Suppressor macrophage treated with lipopolysaccharide for 1 hour (primary cell): ENCODE data around the gene EMP2.
"Not testable (repeated sequence)": the region's sequence is repeated elsewhere in the genome, so short reads cannot be mapped to it uniquely, and the experiment has no call there.

Experiments
- DNase-seq, 3 donors: peaks; one replicate each; pipeline ENCODE4 v3.0.0-alpha.2; 2020 to 2022

Gene EMP2, protein sequence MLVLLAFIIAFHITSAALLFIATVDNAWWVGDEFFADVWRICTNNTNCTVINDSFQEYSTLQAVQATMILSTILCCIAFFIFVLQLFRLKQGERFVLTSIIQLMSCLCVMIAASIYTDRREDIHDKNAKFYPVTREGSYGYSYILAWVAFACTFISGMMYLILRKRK

DNA sequence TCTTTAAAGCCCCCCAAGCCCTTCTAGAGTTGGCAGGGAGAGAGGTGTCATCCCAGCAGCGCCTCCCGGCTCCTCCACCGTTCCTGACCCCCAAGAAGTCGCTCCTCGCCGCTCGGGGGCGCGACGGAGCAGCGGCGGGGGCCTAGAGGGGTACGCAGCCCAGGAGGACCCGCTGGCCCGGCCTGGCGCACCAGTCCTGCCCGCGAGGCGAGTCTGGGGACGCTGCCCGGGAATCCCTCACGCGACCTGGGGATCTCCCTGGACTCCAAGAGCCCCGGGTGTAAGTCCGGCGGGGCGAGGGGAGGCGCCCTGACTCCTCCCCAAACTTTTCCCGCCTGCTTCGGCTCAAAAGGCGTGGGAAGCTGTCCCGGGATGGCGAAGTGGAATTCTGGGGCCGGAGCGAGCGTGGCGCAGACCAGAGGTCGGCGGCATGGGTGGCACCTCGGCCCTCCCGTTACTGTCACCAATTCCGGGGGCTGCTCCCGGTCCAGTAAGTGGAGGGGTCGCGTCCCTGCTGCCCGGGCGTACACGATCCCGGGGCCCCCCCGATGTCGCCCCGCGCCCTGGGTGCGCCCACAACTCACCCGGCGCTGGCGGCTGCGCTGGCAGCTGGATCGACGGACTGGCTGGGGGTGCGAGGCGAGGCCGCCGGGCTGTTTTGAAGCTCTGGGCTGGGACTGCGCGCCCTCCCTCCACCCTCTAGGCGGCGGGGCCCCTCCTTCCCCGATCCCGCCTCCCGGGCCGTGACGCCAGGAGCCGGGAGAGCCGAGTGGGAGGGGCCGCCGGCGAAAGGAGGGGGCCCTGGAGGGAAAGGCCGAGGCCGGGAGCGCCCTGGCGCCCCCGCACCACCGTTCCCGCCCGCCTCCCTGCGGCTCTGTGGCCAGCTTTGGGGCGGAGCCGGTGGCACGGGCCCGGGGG is at the start of gene EMP2:
Gene EMP2 (minus strand): TSS at position 634 of the 918 bp plus-strand sequence. CDS start 32,981 bp downstream, outside the sequence.
- peak; percentile 80 to 94 (median 84) for DNase-seq

DNA sequence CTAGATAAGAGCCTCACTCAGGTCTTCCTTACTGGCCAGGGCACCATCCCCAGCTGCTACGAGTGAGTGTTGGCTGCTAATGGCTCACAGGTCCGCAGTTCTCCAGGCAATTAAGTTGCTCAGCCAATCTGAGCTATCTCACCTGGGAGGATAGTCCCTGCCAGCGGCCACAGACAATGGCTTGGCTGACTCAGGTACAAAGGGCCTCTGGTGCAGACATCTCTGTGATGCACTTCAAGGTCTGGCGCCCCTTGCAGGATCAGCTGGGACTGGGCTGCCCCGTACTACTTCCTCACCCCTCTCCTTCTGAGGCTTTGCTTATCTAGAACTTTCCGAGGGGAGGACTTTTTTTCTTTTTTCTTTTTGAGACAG is 49.2 kb upstream of the EMP2 start:
- no peak for DNase-seq

DNA sequence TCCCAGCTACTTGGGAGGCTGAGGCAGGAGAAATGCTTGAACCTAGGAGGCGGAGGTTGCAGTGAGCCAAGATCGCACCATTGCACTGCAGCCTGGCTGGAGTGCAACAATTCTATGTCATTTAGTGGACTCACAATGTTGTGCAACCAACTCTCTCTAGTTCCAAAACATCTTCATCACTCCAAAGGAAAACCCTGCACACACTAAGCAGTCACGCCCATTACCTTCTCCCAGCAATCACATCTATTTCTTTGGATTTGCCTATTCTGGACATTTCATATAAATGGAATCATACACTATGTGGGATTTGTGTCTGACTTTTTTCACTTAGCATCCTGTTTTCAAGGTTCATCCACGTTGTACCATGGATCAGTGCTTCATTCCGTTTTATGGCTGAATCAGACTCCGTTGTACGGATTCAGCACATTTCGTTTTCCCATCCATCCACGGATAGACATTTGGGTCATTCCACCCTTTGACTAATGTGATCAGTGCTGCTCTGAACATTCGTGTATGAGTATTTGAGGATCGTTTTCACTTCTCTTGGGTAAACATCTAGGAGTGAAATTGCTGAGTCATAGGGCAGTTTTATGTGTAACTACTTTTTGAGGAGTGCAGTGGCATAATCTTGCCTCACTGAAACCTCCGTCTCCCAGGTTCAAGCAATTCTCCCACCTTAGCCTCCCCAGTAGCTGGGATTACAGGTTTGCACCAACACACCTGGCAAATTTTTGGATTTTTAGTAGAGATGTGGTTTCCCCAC is 45.4 kb upstream of the EMP2 start:
- peak; percentile 67 to 89 (median 89) for DNase-seq

DNA sequence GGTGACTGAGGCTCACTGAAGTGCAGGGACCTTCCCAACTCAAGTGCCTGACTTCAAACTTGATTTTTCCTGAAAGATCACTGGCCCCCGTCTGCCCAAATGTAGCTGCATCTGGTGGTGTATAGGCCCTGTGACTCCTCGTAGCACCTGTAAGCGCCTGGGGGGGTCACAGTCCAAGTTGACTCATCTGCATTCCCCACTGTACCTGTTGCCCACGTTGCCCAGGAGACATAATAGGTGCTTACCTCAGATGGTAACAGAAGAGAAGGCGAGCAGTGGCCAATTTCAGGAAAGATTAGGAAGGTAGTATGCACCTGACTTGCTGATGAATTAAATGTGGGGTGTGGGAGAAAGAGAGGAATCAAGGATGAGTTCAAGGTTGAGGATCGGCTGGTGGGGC is 44.1 kb upstream of the EMP2 start:
- no peak for DNase-seq

DNA sequence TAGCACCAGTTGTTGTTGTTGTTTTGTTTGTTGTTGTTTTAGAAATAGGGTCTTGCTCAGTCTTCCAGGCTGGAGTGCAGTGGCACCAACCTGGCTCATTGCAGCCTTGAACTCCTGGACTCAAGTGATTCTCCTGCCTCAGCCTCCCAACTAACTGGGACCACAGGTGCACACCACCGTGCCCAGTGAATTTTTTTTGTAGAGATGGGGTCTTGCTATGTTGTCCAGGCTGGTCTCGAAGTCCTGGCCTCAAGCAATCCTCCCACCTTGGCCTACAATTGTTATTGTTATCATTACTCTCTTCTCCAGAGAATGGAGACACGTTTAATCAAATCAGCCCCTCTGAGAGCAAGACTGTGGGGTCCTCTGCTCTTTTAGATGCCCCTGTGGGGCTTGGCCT is 42.7 kb upstream of the EMP2 start:
- no peak for DNase-seq

DNA sequence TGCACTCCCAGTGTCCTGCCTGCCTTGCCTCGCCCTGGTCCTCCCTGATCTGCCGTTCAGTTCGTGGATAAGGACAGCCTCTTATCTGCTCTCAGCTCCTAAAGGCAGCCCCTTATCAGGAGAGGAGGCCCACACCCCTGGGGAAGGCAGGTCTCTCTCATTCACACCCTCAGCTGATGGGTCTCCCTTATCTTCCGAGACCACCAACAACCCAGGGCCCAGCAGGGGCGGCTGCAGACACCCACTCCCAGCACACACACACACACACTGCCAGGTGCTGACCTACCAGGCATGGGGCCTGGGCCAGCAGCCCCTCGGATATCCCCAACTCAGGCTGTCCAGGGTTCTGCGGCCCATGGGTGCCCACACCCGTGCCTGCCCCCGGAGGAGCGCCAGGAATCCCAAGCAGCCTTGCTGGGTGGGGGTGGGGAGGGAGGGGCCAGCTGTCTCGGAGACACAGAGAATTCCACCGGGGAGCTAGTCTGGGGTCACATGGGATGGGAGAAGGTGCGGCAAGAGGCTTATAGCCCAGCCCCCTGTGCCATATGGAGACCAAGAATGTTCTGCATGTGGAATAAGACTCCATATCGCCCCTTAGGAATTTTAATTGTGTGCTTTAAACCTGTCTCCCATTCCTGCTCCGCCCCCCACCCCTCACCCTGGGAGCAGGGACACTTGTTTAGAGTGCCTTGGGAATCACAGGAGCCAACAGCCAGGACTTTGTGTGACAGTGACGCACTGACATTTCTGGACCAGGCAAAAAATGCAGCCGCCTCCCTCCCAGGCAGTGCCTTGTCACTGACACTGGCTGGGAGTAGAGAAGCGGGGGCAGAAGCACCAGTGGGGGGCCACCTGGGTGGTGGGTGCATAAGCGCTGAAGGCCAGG is 41.9 kb upstream of the EMP2 start:
- no peak for DNase-seq

DNA sequence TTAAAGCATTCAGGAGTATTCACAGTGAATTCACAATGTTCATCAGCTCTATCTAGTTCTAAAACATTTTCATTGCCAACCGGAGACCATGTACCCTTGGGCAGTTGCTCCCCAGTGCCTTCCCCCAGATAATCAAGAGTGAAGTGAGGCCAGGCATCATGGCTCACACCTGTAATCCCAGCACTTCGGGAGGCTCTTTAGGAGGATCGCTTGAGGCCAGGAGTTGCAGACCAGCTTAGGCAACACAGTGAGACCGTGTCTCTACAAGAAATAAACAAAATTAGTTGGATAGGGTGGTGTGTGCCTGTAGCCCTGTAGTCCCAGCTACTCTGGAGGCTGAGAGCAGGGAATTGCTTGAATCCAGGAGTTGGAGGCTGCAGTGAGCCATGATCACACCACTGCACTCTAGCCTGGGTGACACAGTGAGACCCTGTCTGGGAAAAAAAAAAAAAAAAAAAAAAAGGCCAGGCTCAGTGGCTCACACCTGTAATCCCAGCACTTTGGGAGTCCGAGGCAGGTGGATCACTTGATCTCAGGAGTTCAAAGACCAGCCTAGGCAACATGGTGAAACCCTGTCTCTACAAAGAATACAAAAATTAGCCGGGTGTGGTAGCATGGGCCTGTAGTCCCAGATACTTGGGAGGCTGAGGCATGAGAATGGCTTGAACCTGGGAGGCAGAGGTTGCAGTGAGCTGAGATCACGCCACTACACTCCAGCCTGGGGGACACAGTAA is 41.0 kb upstream of the EMP2 start:
- DNase-seq, result not testable (repeated sequence)

DNA sequence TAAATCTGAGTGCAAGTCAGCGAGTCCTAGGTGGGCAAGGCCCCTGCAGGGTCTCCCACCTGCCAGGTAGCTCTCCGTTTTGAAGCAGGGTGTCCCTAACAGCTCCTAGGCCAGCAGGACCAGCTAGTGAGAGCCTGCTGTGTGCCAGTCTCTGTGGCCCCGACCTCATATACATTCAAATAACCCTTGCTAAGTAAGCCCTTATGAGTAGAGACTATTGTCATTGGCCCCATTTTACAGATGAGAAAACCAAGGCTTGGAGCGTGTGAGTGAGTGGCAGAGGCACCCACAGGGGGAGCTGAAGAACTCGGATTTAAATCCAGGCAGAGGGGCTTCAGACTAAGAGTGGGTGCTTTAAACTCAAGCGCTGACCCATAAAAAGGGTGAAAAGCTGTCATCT is 39.7 kb upstream of the EMP2 start:
- DNase-seq, result no peak

DNA sequence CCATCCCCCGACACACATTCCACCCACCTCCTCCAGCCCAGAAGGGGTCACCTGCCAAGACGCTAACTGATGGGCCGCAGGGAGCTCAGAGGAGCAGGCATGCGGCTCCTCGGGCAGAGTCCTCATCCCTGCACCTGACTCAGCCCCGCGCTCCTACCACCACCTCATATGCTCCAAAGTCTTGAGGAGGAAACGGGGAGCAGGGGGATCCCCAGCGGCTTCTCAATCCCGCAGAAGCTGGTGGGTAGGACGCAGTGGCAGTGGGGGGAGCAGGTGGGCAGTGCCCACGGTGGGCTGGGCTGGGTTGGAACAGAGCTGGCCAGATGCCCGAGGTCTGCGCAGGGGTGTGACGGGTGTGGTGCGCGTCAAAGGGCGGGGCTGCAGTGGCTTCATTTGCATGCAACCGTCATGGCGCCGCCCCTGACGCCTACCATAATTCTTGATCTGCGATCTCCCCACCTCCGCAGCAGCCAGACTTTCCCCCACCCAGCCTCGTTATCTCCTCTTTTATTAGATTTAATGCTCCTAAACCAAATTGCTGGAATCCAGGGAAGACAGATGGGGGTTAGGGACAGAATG is 39.0 kb upstream of the EMP2 start:
- peak; percentile 74 to 87 (median 77) for DNase-seq

DNA sequence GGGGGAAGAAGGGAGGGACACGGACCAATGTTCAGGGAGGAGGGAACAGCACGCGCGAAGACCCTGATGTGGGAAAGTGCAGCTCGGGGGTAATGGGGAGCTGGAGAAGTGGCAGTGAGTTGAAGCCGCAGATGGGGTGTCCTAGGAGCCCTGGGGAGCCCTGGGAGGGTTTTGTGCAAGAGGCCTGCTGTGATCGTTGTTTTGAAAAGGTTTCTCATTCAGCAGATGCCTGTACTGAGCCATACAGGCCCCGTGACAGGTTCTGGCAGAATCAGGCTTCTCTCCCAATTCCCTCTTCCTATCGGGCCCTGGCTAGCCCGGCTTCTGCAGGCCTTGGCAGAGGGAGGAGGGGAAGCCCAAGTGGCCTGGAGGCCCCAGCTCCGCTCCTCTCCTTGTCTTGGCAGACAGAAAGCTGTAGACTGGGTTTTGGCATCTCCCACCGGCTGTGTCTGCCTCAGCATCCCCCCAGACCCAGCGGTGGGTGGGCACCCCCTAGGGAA is 38.4 kb upstream of the EMP2 start:
- no peak for DNase-seq

DNA sequence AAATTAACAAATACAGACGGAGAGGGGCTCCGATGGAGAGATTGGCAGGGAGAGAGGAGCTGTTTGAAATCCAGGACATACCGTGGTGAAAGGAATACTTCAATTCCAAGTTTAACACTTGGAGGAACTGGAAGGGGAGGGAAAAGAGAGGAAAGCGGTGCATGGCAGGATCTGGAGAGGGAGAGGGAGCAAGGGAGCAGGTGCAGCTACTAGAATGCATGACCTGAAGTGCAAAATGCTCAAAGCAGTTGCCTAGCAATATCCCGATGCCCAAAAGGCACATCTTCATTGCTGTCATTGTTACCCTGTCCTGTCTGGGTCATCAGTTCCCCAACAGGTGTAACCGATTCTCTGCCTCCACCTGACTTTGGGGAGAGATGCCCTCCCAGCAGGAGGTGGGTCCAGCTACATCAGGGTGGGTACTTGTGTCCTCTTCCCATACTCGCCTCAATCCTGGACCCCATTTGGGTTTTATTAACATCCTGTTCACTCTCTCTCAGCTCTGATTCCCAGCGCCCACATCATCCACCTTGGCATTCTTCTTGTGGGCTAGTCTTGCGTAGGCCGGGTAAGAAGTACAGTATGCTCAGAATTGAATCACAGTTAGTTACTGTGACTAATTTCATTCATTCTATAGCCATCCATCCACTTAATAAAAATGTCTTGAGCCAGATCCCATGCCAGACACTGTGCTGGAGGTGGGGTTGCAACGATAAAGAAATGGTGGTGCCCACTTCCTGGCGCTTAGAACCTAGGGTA is 37.4 kb upstream of the EMP2 start:
- no peak for DNase-seq

DNA sequence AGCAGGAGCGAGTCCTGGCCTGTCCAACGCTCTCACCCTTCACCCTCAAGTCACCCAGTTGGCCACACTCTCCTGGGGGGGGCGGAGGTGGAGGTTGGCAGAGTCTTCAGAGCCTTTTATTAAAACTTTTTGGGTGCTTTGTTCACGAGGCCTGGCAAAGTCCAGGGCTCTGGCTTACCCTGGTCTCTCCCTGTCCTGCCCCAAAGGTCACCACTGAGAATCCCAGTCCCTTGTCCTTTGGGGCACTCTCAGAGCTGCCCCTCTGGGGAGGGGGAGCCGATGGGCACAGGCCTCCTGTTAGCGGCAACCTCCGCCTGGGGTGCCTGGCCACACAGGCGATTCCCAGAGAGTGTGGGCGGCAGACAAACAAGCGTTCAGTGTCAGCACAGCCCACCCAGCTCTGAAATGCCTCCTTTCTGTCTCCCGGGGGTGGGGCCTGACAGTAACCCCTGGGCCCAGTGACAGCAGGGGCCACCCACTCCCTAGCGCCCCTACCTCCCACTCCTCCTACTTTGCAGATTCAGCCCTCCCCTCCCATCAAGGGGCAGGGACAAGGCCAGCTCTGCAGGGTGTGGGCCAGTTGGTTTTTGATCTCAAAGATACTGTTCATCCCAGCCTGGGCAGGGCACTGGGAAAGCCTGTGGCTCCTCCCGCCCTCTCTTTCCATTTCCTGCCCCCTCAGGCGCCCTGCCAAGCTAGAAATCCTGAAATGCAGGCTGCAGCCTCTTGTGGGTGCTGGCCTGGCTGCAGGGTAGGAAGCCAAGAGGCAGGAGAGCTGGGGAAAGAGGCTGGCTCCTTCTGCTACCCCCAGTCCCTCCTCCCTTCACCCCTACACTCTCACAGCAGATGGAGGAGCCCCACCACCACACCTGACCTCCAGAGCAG is 36.6 kb upstream of the EMP2 start:
- no peak for DNase-seq

DNA sequence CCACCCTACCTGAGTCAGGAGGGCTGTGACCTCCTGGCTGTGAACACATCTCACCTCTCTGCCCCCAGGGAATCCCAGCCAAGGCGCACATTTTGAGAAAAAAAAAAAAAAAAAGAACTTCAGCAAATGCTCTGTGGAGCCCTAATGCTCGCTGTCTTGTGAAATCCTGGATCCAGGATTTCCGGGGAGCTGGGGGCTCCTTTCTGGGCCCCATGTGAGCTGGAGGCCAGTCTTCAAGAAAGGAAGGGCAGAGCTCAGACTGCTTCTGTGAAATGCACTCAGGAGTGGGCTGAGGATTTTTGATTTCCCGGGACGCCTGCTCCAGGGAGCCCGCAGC is 36.0 kb upstream of the EMP2 start:
- no peak for DNase-seq

DNA sequence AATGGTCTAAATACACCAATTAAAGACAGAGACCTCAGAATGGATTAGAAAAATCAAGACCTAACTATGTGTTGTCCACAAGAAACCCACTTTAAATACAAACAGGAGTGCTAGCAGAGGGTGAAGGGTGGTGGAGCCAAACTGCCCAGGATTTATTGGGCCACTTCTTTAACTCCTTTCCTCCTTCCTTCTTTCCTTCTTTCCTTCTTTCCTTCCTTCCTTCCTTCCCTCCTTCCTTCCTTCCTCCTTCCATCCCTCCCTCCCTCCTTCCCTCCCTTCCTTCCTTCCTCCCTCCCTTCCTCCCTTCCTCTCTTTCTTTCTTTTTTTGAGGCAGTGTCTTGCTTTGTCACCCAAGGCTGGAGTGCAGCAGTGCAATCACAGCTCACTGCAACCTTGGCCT is 34.3 kb upstream of the EMP2 start:
- DNase-seq, result no peak

DNA sequence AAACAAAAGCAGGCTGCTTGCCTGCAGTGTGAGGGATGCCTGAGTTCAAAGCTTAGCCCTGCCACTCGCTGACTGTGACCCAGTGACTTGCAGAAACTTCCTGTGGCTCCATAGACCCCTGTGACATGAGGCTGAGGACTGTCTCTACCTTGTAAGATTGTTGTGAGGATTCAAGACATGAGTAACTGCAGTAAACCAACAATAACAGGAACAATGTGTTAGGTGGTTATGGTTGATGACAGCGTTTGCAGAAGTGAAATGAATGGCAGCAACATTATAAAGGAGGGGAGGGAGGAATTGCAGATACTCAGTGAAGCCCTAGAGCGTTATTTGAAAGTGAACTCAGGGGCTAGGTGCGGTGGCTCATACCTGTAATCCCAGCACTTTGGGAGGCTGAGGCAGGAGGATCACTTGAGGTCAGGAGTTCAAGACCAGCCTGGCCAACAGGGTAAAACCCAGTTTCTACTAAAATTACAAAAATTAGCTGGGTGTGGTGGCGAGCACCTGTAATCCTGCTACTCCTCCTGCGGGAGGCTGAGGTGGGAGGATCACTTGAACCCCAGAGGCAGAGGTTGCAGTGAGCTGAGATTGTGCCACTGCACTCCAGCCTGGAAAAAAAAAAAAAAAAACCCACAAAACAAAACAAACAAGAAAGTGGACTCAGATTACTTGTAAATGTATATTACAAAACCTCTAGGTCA is 33.5 kb upstream of the EMP2 start:
- DNase-seq, result peak in 1 of 3 donors; percentile 54

DNA sequence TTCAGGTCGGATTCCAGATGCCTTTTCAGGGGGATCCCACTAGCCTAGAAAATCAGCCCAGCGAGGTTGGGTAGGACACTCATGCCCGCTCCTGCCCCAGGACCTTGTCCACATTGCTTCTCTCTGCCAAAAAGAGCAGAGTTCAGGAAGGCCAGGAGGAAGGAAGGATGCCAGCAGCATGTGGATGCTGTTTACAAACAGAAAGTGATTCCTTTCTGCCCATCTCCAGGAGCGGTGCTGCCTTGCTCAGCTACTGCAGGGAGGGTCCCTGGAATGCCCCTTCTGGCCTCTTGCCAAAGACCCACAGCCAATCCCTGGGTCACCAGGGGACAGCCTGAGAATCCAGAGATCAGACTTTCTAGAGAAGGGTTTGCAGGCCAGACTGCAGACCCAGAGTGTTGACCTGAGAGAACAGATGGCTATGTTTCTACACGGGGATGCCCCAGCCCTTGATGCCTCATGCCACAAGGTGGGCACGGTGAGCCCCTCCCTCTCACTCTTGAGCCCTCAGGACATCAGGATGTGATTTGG is 32.3 kb upstream of the EMP2 start:
- no peak for DNase-seq

DNA sequence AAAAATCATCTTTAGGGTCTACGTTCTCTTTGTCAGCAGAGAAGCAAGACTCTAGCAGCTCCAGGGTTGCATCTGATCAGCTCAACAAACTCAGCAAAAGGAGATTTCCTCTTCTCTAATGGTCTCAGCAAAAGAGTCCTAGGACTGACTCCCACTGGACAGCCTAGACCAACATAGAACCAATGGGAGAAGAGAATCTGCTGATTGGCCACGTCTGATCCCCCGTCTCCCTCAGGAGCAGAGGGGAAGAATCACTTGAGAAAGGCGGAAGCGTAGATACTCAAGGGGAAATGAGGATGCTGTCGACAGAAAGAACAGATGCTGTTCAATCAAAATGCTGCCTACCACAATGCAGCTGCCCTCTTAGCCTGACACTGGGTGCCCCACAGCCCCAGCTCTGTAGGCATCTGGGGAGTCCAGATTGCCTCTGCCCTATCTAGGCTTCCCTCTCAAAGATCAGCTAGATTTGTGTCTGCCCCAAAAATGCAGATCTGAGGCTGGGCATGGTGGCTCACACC is 31.5 kb upstream of the EMP2 start:
- DNase-seq, result no peak

DNA sequence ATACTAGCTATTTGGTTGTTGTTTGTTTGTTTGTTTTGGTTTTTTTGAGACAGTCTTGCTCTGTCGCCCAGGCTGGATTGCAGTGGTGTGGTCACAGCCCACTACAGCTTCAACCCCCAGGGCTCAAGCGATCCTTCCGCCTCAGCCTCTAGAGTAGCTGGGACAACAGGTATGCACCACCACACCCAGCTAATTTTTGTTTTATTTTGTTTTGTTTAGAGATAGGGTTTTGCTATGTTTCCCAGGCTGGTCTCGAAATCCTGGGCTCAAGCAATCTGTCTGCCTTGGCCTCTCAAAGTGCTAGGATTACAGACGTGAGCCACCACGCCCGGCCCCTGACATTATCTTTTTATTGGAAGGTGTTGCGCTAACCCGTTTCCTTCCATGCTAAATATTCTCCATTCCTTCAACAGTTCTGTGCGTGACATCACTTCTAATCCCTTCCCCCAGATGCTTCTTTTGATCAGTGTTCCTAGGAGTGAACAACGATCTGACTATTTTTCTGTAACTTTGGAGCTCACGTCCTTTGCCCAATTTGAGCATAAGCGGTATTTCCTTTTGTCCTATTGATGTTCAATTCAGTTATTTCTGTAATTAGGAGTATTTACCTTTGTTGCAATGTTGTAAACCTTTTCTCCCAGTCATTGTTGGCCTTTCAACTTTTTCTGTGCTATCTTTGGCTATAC is 30.2 kb upstream of the EMP2 start:
- no peak for DNase-seq
